Astrocyte (in vitro differentiated cells and primary cell): Measurements from ENCODE around the gene TRPC6. TPM values are rescaled to one million over a fixed set of nuclear protein-coding genes. Genes with fewer than 3 reads are reported as not detected.
A peak's percentile ranks its signal among the peaks of the same experiment; 100 is the strongest.

ENCODE experiments used
- DNase-seq: peaks from one replicate; pipeline ENCODE4 v3.0.0-alpha.2; 2010; ENCODE audit warnings: low read depth
- FAIRE-seq: peaks from 2 replicates; lab custom pipeline; 2011; peaks lifted over from hg19 to GRCh38; lab: Jason Lieb, UNC
- H2AFZ ChIP-seq: 2 replicates; pipeline ENCODE4 v1.6.0; 2012; ENCODE audit warnings: low read depth, low read length, inconsistent platforms
- H3K27ac ChIP-seq: 2 replicates; pipeline ENCODE4 v1.5.1; 2011; ENCODE audit warnings: low read depth, low read length, inconsistent platforms
- H3K27me3 ChIP-seq: 2 replicates; pipeline ENCODE4 v1.6.0; 2011; ENCODE audit warnings: low read length, inconsistent platforms; ENCODE audit not compliant: insufficient read depth
- H3K36me3 ChIP-seq: 2 replicates; pipeline ENCODE4 v1.5.1; 2011; ENCODE audit warnings: low read length, inconsistent platforms; ENCODE audit not compliant: insufficient read depth
- H3K4me1 ChIP-seq: 2 replicates; pipeline ENCODE4 v1.5.1; 2011; ENCODE audit warnings: low read length, inconsistent platforms; ENCODE audit not compliant: insufficient read depth
- H3K4me2 ChIP-seq: 2 replicates; pipeline ENCODE4 v1.6.0; 2012; ENCODE audit warnings: low read length, inconsistent platforms
- H3K4me3 ChIP-seq: 2 replicates; pipeline ENCODE4 v1.5.1; 2011; ENCODE audit warnings: low read depth, mild to moderate bottlenecking, low read length, inconsistent platforms; ENCODE audit not compliant: insufficient read depth
- H3K79me2 ChIP-seq: 2 replicates; pipeline ENCODE4 v1.6.0; 2012; ENCODE audit warnings: mild to moderate bottlenecking, low read length, inconsistent platforms; ENCODE audit not compliant: insufficient read depth
- H3K9ac ChIP-seq: 2 replicates; pipeline ENCODE4 v1.6.0; 2012; ENCODE audit warnings: mild to moderate bottlenecking, low read length, inconsistent platforms
- H3K9me3 ChIP-seq: 2 replicates; pipeline ENCODE4 v1.5.1; 2012; ENCODE audit warnings: low read depth, mild to moderate bottlenecking, low read length, inconsistent platforms; ENCODE audit not compliant: insufficient read depth
- H4K20me1 ChIP-seq: 2 replicates; pipeline ENCODE4 v1.6.0; 2012; ENCODE audit warnings: low read length, inconsistent platforms; ENCODE audit not compliant: insufficient read depth
- H3K27ac Mint-ChIP-seq: one replicate; pipeline ENCODE4 v1.8.0; 2021; ENCODE audit warnings: mild to moderate bottlenecking, mixed read lengths; ENCODE audit not compliant: unreplicated experiment
- H3K27me3 Mint-ChIP-seq: one replicate; pipeline ENCODE4 v1.8.0; 2021; ENCODE audit warnings: low read depth, mixed read lengths; ENCODE audit not compliant: unreplicated experiment
- H3K36me3 Mint-ChIP-seq: one replicate; pipeline ENCODE4 v1.8.0; 2021; ENCODE audit warnings: low read depth, mixed read lengths; ENCODE audit not compliant: unreplicated experiment
- H3K4me1 Mint-ChIP-seq: one replicate; pipeline ENCODE4 v1.8.0; 2021; ENCODE audit warnings: low read depth, mixed read lengths; ENCODE audit not compliant: unreplicated experiment
- H3K4me3 Mint-ChIP-seq: one replicate; pipeline ENCODE4 v1.8.0; 2021; ENCODE audit warnings: mild to moderate bottlenecking, moderate library complexity, mixed read lengths; ENCODE audit not compliant: unreplicated experiment
- H3K9me3 Mint-ChIP-seq: one replicate; pipeline ENCODE4 v1.8.0; 2021; ENCODE audit warnings: mild to moderate bottlenecking, mixed read lengths; ENCODE audit not compliant: unreplicated experiment
- CTCF ChIP-seq: IDR thresholded peaks from 2 replicates; pipeline ENCODE4 v1.5.1; 2011; ENCODE audit warnings: low read depth, mild to moderate bottlenecking, inconsistent platforms, low read length, moderate library complexity; ENCODE audit not compliant: insufficient read depth
- EZH2 ChIP-seq: IDR thresholded peaks from 2 replicates; pipeline ENCODE4 v1.6.1; 2012; ENCODE audit warnings: mild to moderate bottlenecking, low read length, inconsistent platforms; ENCODE audit not compliant: insufficient read depth
- total RNA-seq: library from RNA; stranded (reverse); gene quantifications from 2 replicates; pipeline ENCODE4 v1.2.1, GENCODE V29; 2021

Gene TRPC6
- total RNA-seq, 1 donor from 2014 or later, result 0.07 TPM

- Mint-ChIP-seq H3K27me3 (no peaks in the 10 kb centered on the region), H3K4me3 (no peak overlapping the region), H3K9me3 (no peaks in the 10 kb centered on the region), H3K4me1 (peaks cover 12% of the 10 kb centered on the region), H3K27ac (no peak overlapping the region), H3K36me3 (no peaks in the 10 kb centered on the region)
- Histone ChIP-seq H4K20me1 (no peaks in the 10 kb centered on the region), H3K36me3 (no peaks in the 10 kb centered on the region), H3K4me3 (no peak overlapping the region), H2AFZ (no peak overlapping the region), H3K27me3 (no peaks in the 10 kb centered on the region), H3K9me3 (no peaks in the 10 kb centered on the region), H3K27ac (no peak overlapping the region), H3K79me2 (no peaks in the 10 kb centered on the region), H3K4me2 (peak overlapping the region; percentile 10), H3K4me1 (no peaks in the 10 kb centered on the region), H3K9ac (no peak overlapping the region)
- TF ChIP-seq CTCF (no peak), EZH2 (no peak)
- DNase-seq (peak; percentile 30), FAIRE-seq (peak; percentile 41)
Measured at GRCh38 chr11:101453682-101454081, 130.1 kb downstream of the TRPC6 start.

- no peak overlapping the region for H3K4me3 ChIP-seq
- DNase-seq (no peak), FAIRE-seq (no peak)
- Mint-ChIP-seq H3K4me3 (no peak overlapping the region), H3K9me3 (no peaks in the 10 kb centered on the region), H3K4me1 (peaks cover 19% of the 10 kb centered on the region), H3K36me3 (no peaks in the 10 kb centered on the region), H3K27ac (no peak overlapping the region), H3K27me3 (no peaks in the 10 kb centered on the region)
- no peak overlapping the region for H3K4me2 ChIP-seq
- TF ChIP-seq CTCF, result no peak
- no peak for TF ChIP-seq EZH2
- H4K20me1 ChIP-seq, result no peaks in the 10 kb centered on the region
- H3K9ac ChIP-seq, result no peak overlapping the region
- H2AFZ ChIP-seq, result no peak overlapping the region
- no peak overlapping the region for H3K27ac ChIP-seq
- no peaks in the 10 kb centered on the region for H3K27me3 ChIP-seq
- H3K79me2 ChIP-seq, result no peaks in the 10 kb centered on the region
- no peaks in the 10 kb centered on the region for H3K36me3 ChIP-seq
- no peaks in the 10 kb centered on the region for H3K4me1 ChIP-seq
- H3K9me3 ChIP-seq, result no peaks in the 10 kb centered on the region
Measured at GRCh38 chr11:101448881-101449442, 134.8 kb downstream of the TRPC6 start.

- DNase-seq (no peak), FAIRE-seq (no peak)
- H4K20me1 ChIP-seq, result no peaks in the 10 kb centered on the region
- no peaks in the 10 kb centered on the region for H3K27me3 Mint-ChIP-seq
- peaks cover 4% of the 10 kb centered on the region for H3K4me1 ChIP-seq
- H2AFZ ChIP-seq, result no peak overlapping the region
- H3K9me3 Mint-ChIP-seq, result no peaks in the 10 kb centered on the region
- no peaks in the 10 kb centered on the region for H3K9me3 ChIP-seq
- TF ChIP-seq EZH2 (no peak), CTCF (no peak)
- no peak overlapping the region for H3K27ac ChIP-seq
- no peak overlapping the region for H3K4me2 ChIP-seq
- no peaks in the 10 kb centered on the region for H3K27me3 ChIP-seq
- no peaks in the 10 kb centered on the region for H3K36me3 Mint-ChIP-seq
- no peak overlapping the region for H3K9ac ChIP-seq
- H3K4me3 Mint-ChIP-seq, result no peak overlapping the region
- H3K79me2 ChIP-seq, result no peaks in the 10 kb centered on the region
- H3K27ac Mint-ChIP-seq, result no peak overlapping the region
- H3K4me3 ChIP-seq, result no peak overlapping the region
- H3K36me3 ChIP-seq, result no peaks in the 10 kb centered on the region
- H3K4me1 Mint-ChIP-seq, result peaks cover 29% of the 10 kb centered on the region
Measured at GRCh38 chr11:101446726-101447125, 137.1 kb downstream of the TRPC6 start.
